ENCODE measurements around the gene FGF18. TPM values are rescaled to one million over a fixed set of nuclear protein-coding genes. Genes with fewer than 3 reads are reported as not detected.

FGF18 gene
- total and polyA plus RNA-seq, 9 of the 15 experiments (the other 6 are each of a cell fraction or from before 2014, with no cell fraction given), result 0.05 to 0.18 (median 0.11) TPM; not detected in 6

GRCh38 chr5:171438738-171439137 lies 19.3 kb downstream of the FGF18 start:
- Histone ChIP-seq H3K27ac (ENCODE audit: extremely low read depth, low read depth, low read length) (no peak overlapping the region), H3K4me3 (no peak overlapping the region), H4K20me1 (replicated peaks; ENCODE audit: control insufficient read depth, insufficient read depth, low read length) (0 out of 2 replicates have a peak, but pooled peaks cover 7% of the 10 kb centered on the region), H2AFZ (ENCODE audit: low read depth, low read length) (no peak overlapping the region), H3K4me1 (replicated peaks in 1 of 2; ENCODE audit: control insufficient read depth in 2 of 2, insufficient read depth in 2 of 2, low read length in 2 of 2) (peaks cover 18 to 22% of the 10 kb centered on the region in 2 experiments; a peak in 4 of 5 replicates), H3K9ac (ENCODE audit: insufficient read depth in 1 of 2, low read depth in 2 of 2, low read length in 2 of 2) (no peak overlapping the region), H3K27me3 (ENCODE audit: control insufficient read depth in 2 of 2, insufficient read depth in 2 of 2, low read length in 2 of 2) (peaks cover 2 to 35% of the 10 kb centered on the region in 2 experiments; a peak in 2 of 5 replicates), H3K36me3 (ENCODE audit: control insufficient read depth, insufficient read depth, low read length) (no peaks in the 10 kb centered on the region), H3K79me2 (ENCODE audit: control insufficient read depth, insufficient read depth, low read length) (no peaks in the 10 kb centered on the region), H3K9me3 (replicated peaks; ENCODE audit: control insufficient read depth, insufficient read depth, low read depth, low read length) (no peaks in the 10 kb centered on the region), H3K9me1 (ENCODE audit: control insufficient read depth, insufficient read depth, low read length) (no peaks in the 10 kb centered on the region), H3K4me2 (ENCODE audit: insufficient read depth, low read length) (no peak overlapping the region)
- CTCF ChIA-PET (ENCODE audit: low intra/inter-chr PET ratio), result interaction anchor here (0.6 kb wide), 1 partner anchor 102 kb away, joined by 3 read pairs; no protein-coding TSS in a partner anchor
- no peak for FAIRE-seq
- ATAC-seq, result no peak
- in situ Hi-C loops (cut with MboI), result no loop called here
- DNase-seq (ENCODE audit: extremely low read depth in 1 of 4, low spot score in 3 of 4), result no peak
- no TSS peak for BruUV-seq (replicated peaks)
- TF ChIP-seq ATF4 (CRISPR knock-in tag; IDR thresholded peaks at IDR 0.05) (0 out of 2 replicates have a peak, but pooled peaks have one; percentile 7), ATF3 (IDR thresholded peaks at IDR 0.05) (peak; percentile 68), ATF3 (CRISPR knock-in tag; conservative IDR thresholded peaks at IDR 0.05) (no peak), CEBPG (CRISPR knock-in tag; IDR thresholded peaks at IDR 0.05) (0 out of 2 replicates have a peak, but pooled peaks have one; percentile 50), CEBPG (tag; conservative IDR thresholded peaks at IDR 0.05 in 1 of 2, IDR thresholded peaks at IDR 0.05 in 1 of 2) (peak; percentile 25 to 66; a peak in 3 of 4 replicates), SPI1 (IDR thresholded peaks at IDR 0.05; ENCODE audit: borderline replicate concordance, low read depth, low read length) (no peak)
- WGBS (ENCODE audit: insufficient coverage, low coverage, missing lambda C conversion rate), result 25% methylated on average over 4 of the region's 4 CpGs
- intact Hi-C loops (cut with micrococcal nuclease), result no loop called here
- POLR2A ChIA-PET, result no interaction called here
